Calu3 (cell line): ENCODE data around the gene B4GALT2. TPM values are rescaled to one million over a fixed set of nuclear protein-coding genes. Genes with fewer than 3 reads are reported as not detected.
A peak's percentile ranks its signal among the peaks of the same experiment; 100 is the strongest.

ENCODE experiments used
- BruUV-seq: library from RNA; stranded (reverse); fragments of 400-500 nt; replicated peaks from 2 replicates; lab custom pipeline; 2021; lab: Mats Ljungman, UMichigan
- CTCF ChIA-PET: fragments of 300-600 bp; sonication (Branson Sonifier 250); formaldehyde crosslinking; loops from one replicate; lab custom pipeline; 2022; ENCODE audit warnings: antibody characterized with exemption; lab: Charles Lee
- DNase-seq: peaks from one replicate; pipeline ENCODE4 v3.0.0; 2022
- H3K27ac Mint-ChIP-seq: one replicate; pipeline ENCODE4 v1.8.0; 2022; ENCODE audit warnings: mixed read lengths; ENCODE audit not compliant: unreplicated experiment
- H3K27me3 Mint-ChIP-seq: one replicate; pipeline ENCODE4 v1.8.0; 2022; ENCODE audit warnings: mixed read lengths; ENCODE audit not compliant: unreplicated experiment
- H3K36me3 Mint-ChIP-seq: one replicate; pipeline ENCODE4 v1.8.0; 2022; ENCODE audit warnings: mild to moderate bottlenecking, moderate library complexity, mixed read lengths; ENCODE audit not compliant: insufficient read depth, unreplicated experiment
- H3K4me1 Mint-ChIP-seq: one replicate; pipeline ENCODE4 v1.8.0; 2022; ENCODE audit warnings: mild to moderate bottlenecking, low read depth, mixed read lengths; ENCODE audit not compliant: unreplicated experiment
- H3K4me3 Mint-ChIP-seq: one replicate; pipeline ENCODE4 v1.8.0; 2022; ENCODE audit warnings: mild to moderate bottlenecking, low read depth, moderate library complexity, mixed read lengths; ENCODE audit not compliant: unreplicated experiment
- H3K9me3 Mint-ChIP-seq: one replicate; pipeline ENCODE4 v1.8.0; 2022; ENCODE audit warnings: low read depth, mixed read lengths; ENCODE audit not compliant: unreplicated experiment
- intact Hi-C: fragments of 100-400 bp; cut with micrococcal nuclease; formaldehyde crosslinking; loops from one replicate; pipeline ENCODE4 v1.10.0; 2022; ENCODE audit not compliant: unreplicated experiment
- total RNA-seq: library from RNA; stranded (reverse); gene quantifications from 2 replicates; pipeline ENCODE4 v1.2.3, GENCODE V29; 2022
- TF ChIP-seq, protein P1 (sequence below): fragments of 200-600 bp; IDR thresholded peaks from one replicate; pipeline ENCODE4 v1.8.0; 2022; ENCODE audit warnings: antibody characterized with exemption; ENCODE audit not compliant: unreplicated experiment

B4GALT2 gene
- total RNA-seq, 1 experiment from 2014 or later: 50.9 TPM

DNA sequence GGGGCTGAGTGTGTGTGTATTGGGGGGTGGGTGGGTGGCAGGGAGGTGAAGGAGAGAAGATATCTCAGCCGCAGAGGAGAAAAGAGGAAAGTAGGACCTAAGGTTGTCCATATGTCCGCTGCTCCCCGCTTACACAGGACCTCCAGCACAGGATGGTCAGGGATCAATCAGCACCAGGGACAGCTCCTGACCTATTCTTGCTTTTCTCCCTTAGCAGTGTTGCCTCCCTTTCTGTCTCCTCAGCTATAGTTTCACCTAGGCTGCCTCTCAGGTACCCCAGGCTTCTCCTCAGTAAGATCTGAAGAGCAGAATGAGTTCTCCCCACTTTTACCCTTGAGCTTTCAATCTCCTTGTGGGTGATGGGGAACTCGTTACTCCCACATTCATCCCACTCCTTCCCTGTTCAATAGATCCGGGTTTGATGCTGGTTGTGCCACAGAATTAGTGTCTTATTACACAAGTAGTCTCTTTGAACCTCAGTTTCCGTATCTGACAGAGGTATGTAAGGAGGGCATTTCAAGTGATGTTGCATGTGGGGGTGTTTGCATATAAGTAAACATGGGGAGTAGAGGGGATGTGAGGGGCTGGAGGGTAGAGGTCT, 10.6 kb upstream of the B4GALT2 start:
- DNase-seq: no peak
- no peaks in the 10 kb centered on the region for H3K9me3 Mint-ChIP-seq
- BruUV-seq: no TSS peak
- H3K4me3 Mint-ChIP-seq: no peak overlapping the region
- peaks cover 11% of the 10 kb centered on the region for H3K4me1 Mint-ChIP-seq
- no peaks in the 10 kb centered on the region for H3K27me3 Mint-ChIP-seq
- peaks cover 26% of the 10 kb centered on the region for H3K36me3 Mint-ChIP-seq
- TF ChIP-seq, protein P1, sequence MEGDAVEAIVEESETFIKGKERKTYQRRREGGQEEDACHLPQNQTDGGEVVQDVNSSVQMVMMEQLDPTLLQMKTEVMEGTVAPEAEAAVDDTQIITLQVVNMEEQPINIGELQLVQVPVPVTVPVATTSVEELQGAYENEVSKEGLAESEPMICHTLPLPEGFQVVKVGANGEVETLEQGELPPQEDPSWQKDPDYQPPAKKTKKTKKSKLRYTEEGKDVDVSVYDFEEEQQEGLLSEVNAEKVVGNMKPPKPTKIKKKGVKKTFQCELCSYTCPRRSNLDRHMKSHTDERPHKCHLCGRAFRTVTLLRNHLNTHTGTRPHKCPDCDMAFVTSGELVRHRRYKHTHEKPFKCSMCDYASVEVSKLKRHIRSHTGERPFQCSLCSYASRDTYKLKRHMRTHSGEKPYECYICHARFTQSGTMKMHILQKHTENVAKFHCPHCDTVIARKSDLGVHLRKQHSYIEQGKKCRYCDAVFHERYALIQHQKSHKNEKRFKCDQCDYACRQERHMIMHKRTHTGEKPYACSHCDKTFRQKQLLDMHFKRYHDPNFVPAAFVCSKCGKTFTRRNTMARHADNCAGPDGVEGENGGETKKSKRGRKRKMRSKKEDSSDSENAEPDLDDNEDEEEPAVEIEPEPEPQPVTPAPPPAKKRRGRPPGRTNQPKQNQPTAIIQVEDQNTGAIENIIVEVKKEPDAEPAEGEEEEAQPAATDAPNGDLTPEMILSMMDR: no peak
- intact Hi-C loops: no loop called here
- CTCF ChIA-PET: no interaction called here
- no peak overlapping the region for H3K27ac Mint-ChIP-seq

GRCh38 chr1:43969416-43969745, 9.6 kb upstream of the B4GALT2 start:
- Mint-ChIP-seq H3K36me3 (peaks cover 34% of the 10 kb centered on the region), H3K4me3 (peak overlapping the region; percentile 98), H3K27ac (no peak overlapping the region), H3K27me3 (no peaks in the 10 kb centered on the region), H3K9me3 (no peaks in the 10 kb centered on the region), H3K4me1 (peaks cover 20% of the 10 kb centered on the region)
- TF ChIP-seq, protein P1: peak; percentile 19
- intact Hi-C loops: no loop called here
- BruUV-seq: no TSS peak
- no peak for DNase-seq
- CTCF ChIA-PET: interaction anchor here (0.7 kb wide), 1 partner anchor 22 kb away, joined by 3 read pairs; the partner anchor contains the start of gene IPO13

DNA sequence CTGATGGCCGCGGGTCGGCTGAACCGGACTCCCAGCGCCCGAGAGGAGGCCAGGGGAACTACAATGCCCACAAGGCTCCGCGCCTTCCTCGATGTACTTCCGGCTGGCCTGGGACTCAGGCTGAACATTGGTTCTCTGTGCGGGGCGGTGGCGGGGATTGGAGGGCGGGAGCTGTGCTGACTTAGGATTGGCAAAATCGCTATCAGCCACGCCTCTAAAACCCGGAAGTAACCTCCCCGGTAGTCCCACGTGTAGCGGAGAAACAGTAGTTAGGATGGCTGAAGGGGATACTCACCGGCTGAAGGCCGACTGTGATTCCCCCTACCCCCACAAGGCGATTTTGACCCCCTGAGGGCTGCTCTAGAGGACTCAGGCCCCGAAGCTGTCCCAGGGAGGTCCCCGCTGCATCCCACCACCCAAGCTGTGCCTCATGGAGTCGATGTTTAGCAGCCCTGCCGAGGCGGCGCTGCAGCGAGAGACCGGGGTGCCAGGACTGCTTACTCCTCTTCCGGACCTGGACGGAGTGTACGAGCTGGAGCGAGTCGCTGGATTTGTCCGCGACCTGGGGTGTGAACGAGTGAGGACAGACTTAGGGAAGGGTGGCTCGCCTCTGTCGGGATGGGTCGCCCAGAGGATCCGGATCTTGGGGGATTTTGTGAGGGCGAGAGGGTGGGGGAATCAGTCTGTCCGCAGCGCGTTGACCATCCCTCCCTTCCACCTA, 9.1 kb upstream of the B4GALT2 start, which contains the start of gene DPH2:
Gene DPH2 (plus strand): TSS at position 265 of the 721 bp plus-strand sequence. CDS start 166 bp downstream, at position 431.
- DNase-seq: peak; percentile 94
- Mint-ChIP-seq H3K4me3 (peak within 1 kb of the TSS; percentile 98), H3K27me3 (no peaks in the 10 kb centered on the region), H3K9me3 (no peaks in the 10 kb centered on the region), H3K36me3 (peaks cover 39% of the 10 kb centered on the region), H3K27ac (peak within 1 kb of the TSS; percentile 74), H3K4me1 (peaks cover 23% of the 10 kb centered on the region)
- CTCF ChIA-PET: interaction anchor here (0.6 to 1.0 kb wide), 7 partner anchors 14 to 1628 kb away, joined by 3 to 6 read pairs (median 3); partner anchors contain the start of gene IPO13
- BruUV-seq: TSS peak; percentile 64
- intact Hi-C loops: no loop called here
- TF ChIP-seq, protein P1: no peak

DNA sequence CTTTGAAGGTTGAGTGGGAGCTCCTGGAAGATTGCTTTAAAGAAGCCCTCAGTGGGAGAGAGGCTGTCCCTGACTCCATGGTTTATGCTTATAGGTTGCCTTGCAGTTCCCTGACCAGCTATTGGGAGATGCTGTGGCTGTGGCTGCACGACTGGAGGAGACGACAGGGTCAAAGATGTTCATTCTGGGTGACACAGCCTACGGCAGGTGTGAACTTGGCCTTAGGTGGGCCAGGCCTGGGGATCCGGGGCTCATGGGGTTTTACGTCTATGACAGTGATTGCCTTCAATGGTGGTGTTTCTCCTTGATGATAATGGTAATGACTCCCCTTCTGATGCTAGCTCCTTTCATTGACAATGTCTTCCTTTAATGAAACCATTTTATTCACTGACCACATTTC, 8.5 kb upstream of the B4GALT2 start:
- no peaks in the 10 kb centered on the region for H3K27me3 Mint-ChIP-seq
- H3K4me1 Mint-ChIP-seq: peaks cover 23% of the 10 kb centered on the region
- H3K36me3 Mint-ChIP-seq: peaks cover 45% of the 10 kb centered on the region
- H3K27ac Mint-ChIP-seq: peak overlapping the region; percentile 74
- H3K4me3 Mint-ChIP-seq: peak overlapping the region; percentile 98
- intact Hi-C loops: no loop called here
- no peak for DNase-seq
- BruUV-seq: no TSS peak
- CTCF ChIA-PET: interaction anchor here (0.7 to 1.0 kb wide), 3 partner anchors 21 to 1628 kb away, joined by 3 read pairs; no protein-coding TSS in a partner anchor
- no peaks in the 10 kb centered on the region for H3K9me3 Mint-ChIP-seq
- TF ChIP-seq, protein P1: no peak
